AG09319 (cell line): ENCODE measurements around the gene IQSEC3.
"Not testable (repeated sequence)": the region's sequence is repeated elsewhere in the genome, so short reads cannot be mapped to it uniquely, and the experiment has no call there.

Source experiments
- DNase-seq: peaks from one replicate; pipeline ENCODE4 v3.0.0-alpha.2; 2010; ENCODE audit warnings: low read depth; ENCODE audit errors: extremely low read depth
- CTCF ChIP-seq: IDR thresholded peaks from 2 replicates; pipeline ENCODE4 v1.5.1; 2011; ENCODE audit warnings: low read depth, mild to moderate bottlenecking, inconsistent platforms, low read length, moderate library complexity

Gene IQSEC3

GRCh38 chr12:179885-180284 lies 113.3 kb downstream of the IQSEC3 start:
- no peak for DNase-seq
- TF ChIP-seq CTCF = no peak

- no peak for TF ChIP-seq CTCF
- no peak for DNase-seq
Measured at GRCh38 chr12:180445-180844, 113.9 kb downstream of the IQSEC3 start.

- DNase-seq = no peak
- no peak for TF ChIP-seq CTCF
Measured at GRCh38 chr12:181921-182320, 115.4 kb downstream of the IQSEC3 start.

GRCh38 chr12:182381-182892 lies 115.9 kb downstream of the IQSEC3 start:
- no peak for TF ChIP-seq CTCF
- DNase-seq = no peak

GRCh38 chr12:184811-185575 lies 118.4 kb downstream of the IQSEC3 start:
- no peak for DNase-seq
- TF ChIP-seq CTCF = no peak

- no peak for TF ChIP-seq CTCF
- DNase-seq = no peak
Measured at GRCh38 chr12:185576-185955, 119.0 kb downstream of the IQSEC3 start.

GRCh38 chr12:186006-186625 lies 119.5 kb downstream of the IQSEC3 start:
- no peak for TF ChIP-seq CTCF
- DNase-seq = no peak

GRCh38 chr12:187986-188909 lies 121.7 kb downstream of the IQSEC3 start:
- DNase-seq = not testable (repeated sequence)
